Activated T-cell treated with anti-CD3 and anti-CD28 coated beads, Interleukin-2, amount 50 U/mL, for 4 hours (primary cell): Measurements from ENCODE around the gene LFNG. TPM values are rescaled to one million over a fixed set of nuclear protein-coding genes. Genes with fewer than 3 reads are reported as not detected.

Experiments used
- ATAC-seq, 2 donors: fragments of 200-7000 bp; cut with Tn5 transposase; one replicate each; pipeline ENCODE4 v1.10.0; 2021
- DNase-seq: peaks from one replicate; pipeline ENCODE4 v3.0.0-alpha.2; 2020
- H3K27me3 Mint-ChIP-seq: one replicate; pipeline ENCODE4 v1.8.0; 2021; ENCODE audit warnings: low read depth, mixed read lengths
- H3K36me3 Mint-ChIP-seq: one replicate; pipeline ENCODE4 v1.8.0; 2022; ENCODE audit warnings: mixed read lengths; ENCODE audit not compliant: insufficient read depth
- H3K4me1 Mint-ChIP-seq: one replicate; pipeline ENCODE4 v1.8.0; 2021; ENCODE audit warnings: low read depth, mixed read lengths
- H3K4me3 Mint-ChIP-seq: one replicate; pipeline ENCODE4 v1.8.0; 2021; ENCODE audit warnings: mild to moderate bottlenecking, moderate library complexity, mixed read lengths
- H3K9me3 Mint-ChIP-seq: one replicate; pipeline ENCODE4 v1.8.0; 2021; ENCODE audit warnings: mixed read lengths
- total RNA-seq, 3 donors: library from RNA; stranded (reverse); gene quantifications; one replicate each; pipeline ENCODE4 v1.2.1, GENCODE V29; 2021

The LFNG gene
- total RNA-seq, 3 donors from 2014 or later, result 16.1 to 17.7 (median 17.7) TPM

DNA sequence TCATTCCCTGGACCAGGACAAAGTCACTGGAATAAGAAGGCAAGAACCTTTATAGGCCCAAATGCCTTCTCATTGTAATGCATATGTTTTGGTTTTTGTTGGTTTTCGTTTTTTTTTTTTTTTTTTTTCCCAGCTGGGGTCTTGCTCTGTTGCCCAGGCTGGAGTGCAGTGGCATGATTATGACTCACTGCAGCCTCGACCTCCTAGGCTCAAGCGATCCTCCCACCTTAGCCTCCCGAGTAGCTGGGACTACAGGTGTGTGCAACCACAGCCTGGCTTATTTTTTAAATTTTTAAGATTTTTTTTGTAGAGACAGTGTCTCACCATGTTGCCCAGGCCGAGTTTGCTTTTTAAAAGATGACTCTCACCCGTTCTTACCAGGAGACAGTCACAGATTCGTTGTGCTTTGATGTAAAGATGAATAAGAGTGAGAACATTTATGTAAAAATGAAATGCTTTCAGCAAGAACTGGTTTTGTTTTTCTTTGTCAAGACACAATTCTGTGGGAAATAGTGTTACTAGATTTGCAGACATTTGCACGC is 46.8 kb downstream of the LFNG start:
- Mint-ChIP-seq H3K9me3 (no peaks in the 10 kb centered on the region), H3K4me1 (peaks cover 6% of the 10 kb centered on the region), H3K4me3 (peak overlapping the region; percentile 38), H3K36me3 (peaks cover 2% of the 10 kb centered on the region), H3K27me3 (no peaks in the 10 kb centered on the region)
- ATAC-seq (peak in 1 of 2 donors; percentile 58), DNase-seq (no peak)

DNA sequence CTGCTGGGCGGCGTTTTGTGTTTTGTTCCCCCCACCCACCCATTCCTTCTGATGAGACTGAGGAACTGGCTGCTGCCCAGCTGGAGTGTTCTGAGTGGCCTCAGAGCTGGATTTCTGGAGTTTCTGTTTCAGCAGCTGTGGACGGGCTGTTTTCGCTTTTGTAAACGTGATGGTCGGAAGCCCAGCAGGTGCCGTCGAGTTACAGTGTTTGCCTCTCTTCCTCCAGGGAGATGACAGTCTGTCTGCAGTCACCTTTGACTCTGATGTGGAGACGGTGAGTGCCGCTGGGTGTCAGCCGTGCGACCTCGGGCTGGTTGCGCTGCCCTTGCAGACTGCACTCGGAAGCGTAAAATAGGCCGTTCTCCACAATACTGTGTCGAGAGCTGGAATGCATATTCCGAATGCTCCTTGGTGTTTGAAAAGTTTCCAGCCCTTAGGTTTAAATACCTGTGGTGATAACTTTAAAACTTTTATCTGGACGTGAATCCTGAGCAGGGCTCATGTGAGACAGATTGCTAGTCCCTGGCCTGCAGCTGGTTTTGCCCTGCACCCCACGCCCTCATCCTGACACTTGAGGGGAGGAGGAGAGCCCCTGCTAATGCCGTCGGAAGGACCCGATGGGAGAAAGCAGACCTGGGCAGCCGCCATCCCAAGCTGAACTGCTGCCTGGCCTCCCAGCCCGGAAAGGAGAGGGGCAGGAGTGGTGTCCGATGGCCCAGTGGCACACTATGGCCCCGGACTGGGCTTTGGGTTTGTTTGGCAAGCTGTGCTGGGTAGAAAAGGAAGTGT is 47.5 kb downstream of the LFNG start:
- H3K4me3 Mint-ChIP-seq, result peak overlapping the region; percentile 38
- DNase-seq (no peak), ATAC-seq (peak; percentile 62 to 67)
- H3K36me3 Mint-ChIP-seq, result peaks cover 2% of the 10 kb centered on the region
- H3K9me3 Mint-ChIP-seq, result no peaks in the 10 kb centered on the region
- H3K27me3 Mint-ChIP-seq, result no peaks in the 10 kb centered on the region
- H3K4me1 Mint-ChIP-seq, result peaks cover 8% of the 10 kb centered on the region

DNA sequence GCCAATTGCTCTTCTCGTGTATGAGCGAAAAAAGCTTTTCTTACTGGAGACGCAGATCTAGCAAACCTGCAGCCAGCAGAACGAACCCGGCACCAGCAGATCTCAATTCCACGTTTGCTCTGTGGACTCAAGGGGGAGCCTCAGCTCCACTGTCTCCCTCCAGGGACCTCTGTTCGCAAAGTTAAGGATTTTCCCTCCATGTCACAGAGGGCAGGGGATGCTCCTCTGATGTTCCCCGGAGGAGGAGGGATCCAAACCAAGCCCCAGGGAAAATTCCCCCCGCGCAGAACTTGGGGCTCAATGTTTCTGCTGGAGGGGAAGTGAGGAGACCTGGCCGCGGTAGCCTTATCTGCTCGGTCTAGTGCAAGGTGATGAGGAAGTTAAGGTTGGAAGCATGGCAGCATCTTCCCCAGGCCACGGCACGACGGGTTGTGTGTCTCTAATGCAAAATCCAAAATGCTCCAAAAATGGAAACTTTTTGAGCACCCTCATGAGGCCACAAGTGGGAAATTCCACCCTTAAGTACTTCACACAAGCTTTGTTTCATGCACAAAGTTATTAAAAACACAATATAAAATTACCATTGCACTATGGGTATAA is 48.2 kb downstream of the LFNG start:
- Mint-ChIP-seq H3K9me3 (no peaks in the 10 kb centered on the region), H3K4me3 (no peak overlapping the region), H3K4me1 (peaks cover 8% of the 10 kb centered on the region), H3K36me3 (peaks cover 2% of the 10 kb centered on the region), H3K27me3 (no peaks in the 10 kb centered on the region)
- ATAC-seq (no peak), DNase-seq (no peak)

DNA sequence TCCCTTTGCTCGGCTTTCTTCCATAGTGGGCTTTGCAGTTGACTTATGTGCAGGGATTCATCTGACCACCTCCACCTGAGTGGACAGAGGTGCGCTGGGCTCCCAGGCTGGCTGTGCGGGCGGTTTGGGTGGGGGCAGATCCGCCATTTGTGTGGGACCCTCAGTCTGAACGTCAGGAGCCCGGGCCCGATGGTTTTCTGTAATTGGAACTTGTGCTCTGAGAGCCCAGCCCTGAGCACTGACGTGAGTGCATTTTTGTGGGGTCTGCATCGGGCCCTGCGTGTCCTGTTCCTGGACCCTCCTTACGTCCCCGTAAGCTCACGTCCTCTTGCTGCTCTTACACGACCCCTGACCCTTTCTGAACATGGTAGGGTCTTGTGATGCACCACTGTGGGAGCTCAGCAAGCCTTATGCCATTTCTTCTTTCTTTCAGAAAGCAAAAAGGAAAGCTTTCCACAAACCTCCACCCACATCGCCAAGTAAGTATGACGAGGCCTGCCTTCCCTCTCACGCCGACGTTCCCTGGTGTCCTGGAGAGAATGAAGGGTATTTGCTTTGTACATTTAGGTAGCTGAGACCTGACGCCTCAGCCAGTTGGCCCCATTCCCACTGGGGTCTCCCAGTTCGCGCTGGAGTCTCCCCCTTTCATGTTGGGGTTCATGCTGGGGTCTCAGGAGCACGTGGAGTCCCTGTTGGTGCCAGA is 49.1 kb downstream of the LFNG start:
- no peak for ATAC-seq
- Mint-ChIP-seq H3K4me3 (no peak overlapping the region), H3K27me3 (no peaks in the 10 kb centered on the region), H3K36me3 (peaks cover 4% of the 10 kb centered on the region), H3K9me3 (no peaks in the 10 kb centered on the region), H3K4me1 (peaks cover 8% of the 10 kb centered on the region)
- no peak for DNase-seq

DNA sequence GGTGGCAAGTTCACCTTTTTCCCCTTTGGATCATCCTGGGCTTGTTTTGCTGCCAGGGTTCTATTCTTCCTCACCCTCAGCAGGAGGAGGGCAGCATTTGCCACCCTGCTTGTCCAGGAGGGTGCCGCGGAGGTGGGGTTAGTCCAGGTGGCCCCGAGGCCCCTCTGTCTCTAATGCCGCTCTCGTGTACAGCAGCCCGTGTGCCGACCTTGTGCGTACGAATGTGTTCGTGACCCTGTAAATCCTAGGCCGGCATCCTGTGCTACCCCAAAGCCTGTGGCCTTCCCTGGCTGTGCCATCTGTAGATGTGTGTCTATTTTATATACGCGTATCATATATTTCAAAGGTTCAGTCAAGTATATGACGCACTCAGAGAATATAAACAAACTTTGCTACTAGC is 49.8 kb downstream of the LFNG start:
- Mint-ChIP-seq H3K27me3 (no peaks in the 10 kb centered on the region), H3K36me3 (peaks cover 11% of the 10 kb centered on the region), H3K4me3 (no peak overlapping the region), H3K4me1 (peaks cover 8% of the 10 kb centered on the region), H3K9me3 (no peaks in the 10 kb centered on the region)
- ATAC-seq, result no peak
- DNase-seq, result no peak

DNA sequence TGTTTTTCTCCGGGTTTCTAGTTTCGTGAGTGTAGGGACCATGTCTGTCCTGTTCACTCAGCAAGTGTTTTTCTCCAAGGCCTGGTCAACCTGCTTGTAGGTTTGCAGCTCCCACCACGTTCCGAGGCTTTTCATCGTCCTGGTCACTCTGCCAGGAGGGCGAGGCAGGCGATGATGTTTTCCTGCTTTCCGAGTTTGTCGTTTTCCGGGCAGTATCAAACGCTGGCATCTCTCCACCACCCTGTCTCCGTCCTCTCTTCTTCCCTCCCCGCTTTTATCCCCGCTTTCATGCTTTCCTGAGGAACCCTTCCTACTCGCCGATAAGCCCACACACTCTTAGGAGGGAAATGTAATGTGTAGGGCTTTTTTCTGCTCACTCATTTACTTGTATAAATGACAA is 50.4 kb downstream of the LFNG start:
- no peak for ATAC-seq
- Mint-ChIP-seq H3K36me3 (peaks cover 15% of the 10 kb centered on the region), H3K9me3 (no peaks in the 10 kb centered on the region), H3K4me1 (peaks cover 8% of the 10 kb centered on the region), H3K27me3 (no peaks in the 10 kb centered on the region), H3K4me3 (no peak overlapping the region)
- DNase-seq, result no peak

DNA sequence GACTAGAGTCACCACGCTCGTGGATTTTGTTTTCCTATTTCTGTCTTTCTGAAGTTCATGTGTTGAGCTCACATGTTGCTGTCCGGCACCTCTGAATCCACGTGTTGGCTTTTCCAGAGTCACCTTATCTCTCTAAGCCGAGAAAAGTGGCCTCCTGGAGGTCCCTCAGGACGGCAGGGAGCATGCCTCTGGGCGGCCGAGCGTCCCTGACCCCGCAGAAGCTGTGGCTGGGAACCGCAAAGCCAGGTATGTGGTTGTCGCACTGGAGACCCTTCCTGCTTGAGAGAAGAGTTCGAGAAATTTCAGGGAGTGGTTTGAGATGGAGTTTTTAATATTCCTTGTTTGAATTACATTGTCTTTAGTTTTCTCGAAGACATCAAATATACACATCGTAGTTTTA is 51.8 kb downstream of the LFNG start:
- no peak overlapping the region for H3K4me3 Mint-ChIP-seq
- peaks cover 20% of the 10 kb centered on the region for H3K36me3 Mint-ChIP-seq
- peaks cover 8% of the 10 kb centered on the region for H3K4me1 Mint-ChIP-seq
- no peaks in the 10 kb centered on the region for H3K27me3 Mint-ChIP-seq
- DNase-seq (no peak), ATAC-seq (no peak)
- no peaks in the 10 kb centered on the region for H3K9me3 Mint-ChIP-seq

DNA sequence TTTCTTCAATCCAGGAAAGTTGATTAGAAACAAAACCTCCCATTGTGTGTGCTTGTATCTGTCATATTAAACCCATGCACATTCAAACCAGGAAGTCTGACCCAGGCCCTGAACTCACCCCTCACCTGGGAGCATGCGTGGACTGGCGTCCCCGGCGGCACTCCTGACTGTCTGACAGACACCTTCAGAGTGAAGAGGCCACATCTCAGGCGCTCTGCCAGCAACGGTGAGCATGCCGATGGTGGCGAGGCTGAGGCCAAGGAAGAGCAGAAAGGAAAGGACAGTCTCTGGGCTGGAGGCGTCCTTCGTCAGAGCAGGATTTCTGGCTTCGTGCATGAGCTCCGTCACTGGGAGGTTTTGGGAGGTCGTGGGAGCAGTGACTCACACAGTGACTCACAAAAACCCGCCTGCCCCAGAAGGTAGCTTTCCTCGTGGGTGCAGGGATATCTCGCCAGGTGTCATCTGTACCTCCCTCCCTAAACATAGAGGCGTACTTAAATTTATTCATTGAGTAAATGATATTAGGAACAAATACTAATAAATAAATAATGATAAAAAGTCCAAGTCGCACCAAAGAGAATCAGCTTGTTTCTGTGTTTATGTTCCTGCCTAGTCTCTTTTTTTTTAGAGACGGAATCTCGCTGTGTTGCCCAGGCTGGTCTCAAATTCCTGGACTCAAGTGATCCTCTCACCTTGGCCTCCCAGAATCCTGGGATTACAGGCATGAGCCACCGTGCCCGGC is 52.7 kb downstream of the LFNG start:
- Mint-ChIP-seq H3K4me1 (peaks cover 2% of the 10 kb centered on the region), H3K36me3 (peaks cover 20% of the 10 kb centered on the region), H3K9me3 (no peaks in the 10 kb centered on the region), H3K4me3 (no peak overlapping the region), H3K27me3 (no peaks in the 10 kb centered on the region)
- ATAC-seq, result peak in 1 of 2 donors; percentile 34
- no peak for DNase-seq

DNA sequence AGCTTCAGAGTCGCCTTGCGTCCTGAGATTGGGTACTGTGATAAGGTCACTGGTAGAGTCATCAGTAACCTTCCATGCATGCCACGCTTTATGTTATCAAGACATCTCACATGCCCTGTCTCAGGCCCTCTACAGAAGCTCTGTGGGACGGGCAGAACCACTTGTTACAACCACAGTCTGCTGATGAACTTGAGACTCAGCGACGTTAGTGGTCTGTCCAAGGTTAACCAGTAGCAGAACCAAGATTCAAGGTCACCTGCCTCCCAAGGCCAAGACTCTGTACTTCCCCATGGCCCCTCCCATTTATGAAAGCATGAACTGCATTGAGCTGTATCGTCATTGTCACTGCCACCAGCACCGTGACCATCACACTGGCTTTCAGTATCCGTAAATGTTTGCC is 54.2 kb downstream of the LFNG start:
- ATAC-seq (no peak), DNase-seq (no peak)
- Mint-ChIP-seq H3K36me3 (peaks cover 20% of the 10 kb centered on the region), H3K27me3 (no peaks in the 10 kb centered on the region), H3K4me3 (no peak overlapping the region), H3K9me3 (no peaks in the 10 kb centered on the region), H3K4me1 (peaks cover 2% of the 10 kb centered on the region)

DNA sequence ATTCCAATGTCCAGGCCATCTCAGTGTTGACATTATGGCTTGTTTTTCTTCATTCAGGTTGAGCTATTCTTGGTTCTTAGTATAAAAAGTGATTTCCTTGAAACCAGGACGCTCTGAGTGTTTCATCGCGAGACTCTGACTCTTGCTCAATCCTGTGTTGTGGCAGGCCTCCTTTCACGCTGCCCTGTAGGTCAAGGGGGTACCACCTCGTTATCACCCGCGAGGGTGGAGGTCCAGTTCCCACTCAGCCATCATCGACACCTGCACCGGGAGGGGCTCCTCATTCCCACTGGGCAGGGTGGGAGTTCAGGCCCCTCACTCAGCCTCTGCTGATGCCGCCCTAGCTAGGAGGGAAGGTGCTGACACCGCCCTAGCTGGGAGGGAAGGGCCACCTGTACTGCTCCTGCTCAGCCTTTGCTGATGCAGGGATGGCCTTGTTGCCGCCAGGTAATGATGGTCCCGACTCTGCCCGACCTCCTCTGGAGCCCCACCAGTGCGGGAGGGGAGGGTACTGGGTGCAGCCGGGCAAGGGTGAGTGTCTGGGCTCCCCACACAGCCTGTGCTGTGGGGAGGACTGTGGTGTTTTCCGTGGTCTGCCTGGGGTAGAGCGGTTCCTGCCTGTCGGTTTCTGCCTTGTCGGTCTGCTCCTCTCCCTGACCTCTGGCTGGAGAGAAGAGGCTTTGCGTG is 55.6 kb downstream of the LFNG start:
- ATAC-seq, result no peak
- Mint-ChIP-seq H3K4me1 (peaks cover 2% of the 10 kb centered on the region), H3K9me3 (no peaks in the 10 kb centered on the region), H3K4me3 (no peak overlapping the region), H3K36me3 (peaks cover 18% of the 10 kb centered on the region), H3K27me3 (no peaks in the 10 kb centered on the region)
- DNase-seq, result no peak

DNA sequence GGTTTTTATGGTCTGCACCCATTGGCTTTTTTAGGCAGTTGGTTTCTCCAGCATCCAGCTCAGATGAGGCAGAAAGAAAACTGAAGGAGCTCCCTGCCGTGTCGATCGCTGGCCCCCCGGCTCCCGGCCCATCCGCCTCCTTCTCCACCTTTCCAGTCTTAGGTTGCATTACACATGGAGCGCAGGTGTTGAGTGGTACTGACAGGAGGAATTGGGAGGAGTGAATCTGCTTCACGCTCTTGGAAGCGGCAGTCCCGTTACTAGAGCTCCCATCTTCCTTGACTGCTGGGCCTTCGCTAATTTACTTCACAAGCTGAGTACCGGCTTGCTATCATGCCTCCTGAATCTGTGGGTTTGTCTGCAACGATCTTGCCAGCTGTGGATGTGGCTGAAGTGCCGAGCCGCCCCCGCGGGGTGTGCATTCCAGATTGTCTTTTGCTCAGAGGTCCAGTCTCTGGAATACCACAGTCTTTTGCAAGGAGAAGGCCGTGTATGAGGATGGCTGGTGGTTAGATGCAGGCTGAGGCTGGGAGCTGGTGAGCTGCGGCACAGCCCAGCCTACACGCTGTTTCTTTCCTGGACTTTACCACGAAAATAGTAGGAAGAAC is 56.3 kb downstream of the LFNG start:
- no peak for DNase-seq
- ATAC-seq, result no peak
- Mint-ChIP-seq H3K27me3 (no peaks in the 10 kb centered on the region), H3K4me3 (no peak overlapping the region), H3K4me1 (peaks cover 2% of the 10 kb centered on the region), H3K36me3 (peaks cover 18% of the 10 kb centered on the region), H3K9me3 (no peaks in the 10 kb centered on the region)

DNA sequence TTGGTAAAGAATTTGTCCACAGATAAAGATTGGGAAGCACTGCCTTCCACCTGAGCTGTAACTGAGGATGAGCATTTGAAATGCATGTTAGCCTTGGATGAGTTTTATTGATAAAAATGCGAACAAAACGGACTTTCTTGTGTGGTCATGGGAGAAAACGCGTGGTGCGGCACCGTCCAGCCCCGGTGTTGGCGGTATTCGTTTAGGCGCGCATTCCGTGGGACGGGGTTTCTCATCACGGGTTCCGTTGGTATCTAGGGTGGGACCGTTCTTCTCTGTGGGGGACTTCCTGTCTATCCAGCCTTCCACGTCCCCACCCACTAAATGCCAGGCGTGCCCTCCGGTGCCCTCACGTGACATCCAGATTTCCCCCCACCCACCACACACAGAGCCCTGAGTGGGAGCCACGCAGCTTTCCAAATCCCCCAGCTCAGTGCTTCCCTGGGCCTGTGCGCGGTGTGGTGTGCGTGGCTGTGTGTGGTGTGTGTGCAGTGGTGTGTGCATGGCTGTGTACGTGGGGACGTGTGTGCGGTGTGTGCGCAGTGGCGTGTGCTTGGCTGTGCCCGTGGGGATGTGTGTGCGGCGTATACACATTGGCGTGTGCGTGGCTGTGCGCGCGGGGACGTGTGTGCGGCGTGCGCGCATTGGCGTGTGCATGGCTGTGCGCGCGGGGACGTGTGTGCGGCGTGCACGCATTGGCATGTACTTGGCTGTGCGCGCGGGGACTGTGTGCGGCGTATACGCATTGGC is 57.3 kb downstream of the LFNG start:
- H3K27me3 Mint-ChIP-seq, result no peaks in the 10 kb centered on the region
- no peak overlapping the region for H3K4me3 Mint-ChIP-seq
- peaks cover 2% of the 10 kb centered on the region for H3K4me1 Mint-ChIP-seq
- ATAC-seq (no peak), DNase-seq (no peak)
- no peaks in the 10 kb centered on the region for H3K9me3 Mint-ChIP-seq
- peaks cover 18% of the 10 kb centered on the region for H3K36me3 Mint-ChIP-seq
